GM19438 (cell line): Measurements from ENCODE around the gene MAPK11.
"Not testable (repeated sequence)": the region's sequence is repeated elsewhere in the genome, so short reads cannot be mapped to it uniquely, and the experiment has no call there.

ENCODE experiments used
- ATAC-seq: cut with Tn5 transposase; IDR thresholded peaks from one replicate; pipeline ENCODE4 v1.9.1; 2021; ENCODE audit warnings: low read depth; ENCODE audit not compliant: unreplicated experiment

Gene MAPK11

DNA sequence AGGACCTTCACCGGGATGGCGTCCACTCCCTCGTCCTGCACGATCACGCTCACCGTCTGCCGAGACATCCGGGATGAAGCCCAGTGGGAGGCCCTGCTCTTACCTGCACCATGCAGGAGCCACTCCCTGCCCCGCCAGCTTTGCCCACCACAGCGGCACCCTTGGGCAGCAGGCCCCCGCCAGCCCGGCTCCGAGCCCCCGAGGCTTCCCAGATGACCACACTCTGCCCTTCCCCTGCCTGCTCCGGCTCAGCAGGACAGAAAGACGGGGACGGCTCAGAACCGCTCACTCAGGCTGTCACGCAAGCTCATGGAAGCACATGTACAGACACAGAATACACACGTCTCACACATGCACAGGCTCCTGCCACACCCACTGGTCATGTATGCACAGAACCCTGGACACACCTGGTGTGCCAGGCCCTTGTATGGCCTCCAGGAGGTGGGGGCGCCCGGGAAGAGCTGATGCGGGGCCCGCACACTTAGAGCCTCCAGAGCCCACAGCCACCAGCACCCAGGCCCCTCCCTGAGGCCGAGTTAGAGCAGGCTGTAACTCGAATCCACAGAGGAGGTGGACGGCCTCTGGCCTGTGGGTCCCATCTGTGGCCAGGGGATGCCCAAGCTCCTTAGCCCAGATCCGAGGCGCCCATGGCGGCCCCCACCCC, 8.9 kb upstream of the MAPK11 start:
- no peak for ATAC-seq

DNA sequence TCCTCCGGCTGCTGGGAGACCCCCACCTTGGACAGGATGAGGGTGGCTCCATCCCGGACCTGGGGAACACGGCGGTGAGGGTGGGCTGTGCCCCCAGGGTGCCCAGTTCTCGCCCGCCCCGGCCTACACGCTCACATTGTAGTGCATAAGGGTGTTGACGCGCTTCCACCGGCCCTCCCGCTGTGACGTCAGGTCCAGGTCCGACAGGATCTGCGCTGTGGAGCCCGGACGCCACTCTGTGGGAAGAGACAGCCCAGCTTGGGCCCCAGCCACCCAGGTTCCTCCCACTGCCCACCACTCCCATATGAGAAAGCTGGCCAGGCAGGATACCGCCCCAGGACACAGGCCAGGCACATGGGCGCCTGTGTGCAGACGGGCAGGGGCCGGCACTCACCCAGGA, 8.3 kb upstream of the MAPK11 start:
- no peak for ATAC-seq

DNA sequence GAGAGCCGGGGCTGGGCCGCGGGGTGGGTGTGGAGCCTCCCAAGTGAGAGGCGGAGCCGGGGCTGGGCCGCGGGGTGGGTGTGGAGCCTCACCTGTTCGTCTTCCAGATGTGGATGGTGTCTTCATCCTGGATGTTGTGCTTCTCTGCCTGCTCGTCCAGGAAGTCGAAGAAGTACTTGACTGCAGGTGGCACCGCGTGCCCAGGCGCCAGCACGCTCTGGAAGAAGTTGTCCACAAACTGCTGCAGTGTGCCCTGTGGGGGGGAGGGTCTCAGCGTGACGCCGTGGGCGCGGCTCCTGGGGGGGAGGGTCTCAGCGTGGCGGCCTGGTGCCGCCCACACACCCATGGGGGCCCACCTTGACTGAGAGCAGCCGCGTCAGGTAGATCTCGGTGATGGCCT, 7.6 kb upstream of the MAPK11 start:
- no peak for ATAC-seq

- peak; percentile 72 for ATAC-seq
Observed at GRCh38 chr22:50276143-50276542, 6.0 kb upstream of the MAPK11 start.

GRCh38 chr22:50275181-50276055, 5.2 kb upstream of the MAPK11 start:
- no peak for ATAC-seq

GRCh38 chr22:50274771-50275170, 4.6 kb upstream of the MAPK11 start:
- ATAC-seq = no peak

- no peak for ATAC-seq
Observed at GRCh38 chr22:50274311-50274710, 4.1 kb upstream of the MAPK11 start.

DNA sequence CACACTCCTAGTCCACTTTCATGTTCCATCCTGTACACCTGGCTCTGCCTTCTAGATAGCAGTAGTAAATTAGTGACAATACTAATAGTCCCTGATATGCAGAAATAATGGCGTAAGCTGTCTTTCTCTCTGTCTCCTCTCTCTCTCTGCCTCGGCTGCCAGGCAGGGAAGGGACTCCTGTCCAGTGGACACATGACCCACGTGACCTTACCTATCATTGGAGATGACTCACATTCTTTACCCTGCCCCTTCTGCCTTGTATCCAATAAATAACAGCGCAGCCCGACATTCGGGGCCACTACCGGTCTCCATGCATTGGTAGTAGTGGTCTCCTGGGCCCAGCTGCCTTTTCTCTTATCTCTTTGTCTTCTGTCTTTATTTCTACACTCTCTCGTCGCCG, 3.6 kb upstream of the MAPK11 start:
- not testable (repeated sequence) for ATAC-seq

DNA sequence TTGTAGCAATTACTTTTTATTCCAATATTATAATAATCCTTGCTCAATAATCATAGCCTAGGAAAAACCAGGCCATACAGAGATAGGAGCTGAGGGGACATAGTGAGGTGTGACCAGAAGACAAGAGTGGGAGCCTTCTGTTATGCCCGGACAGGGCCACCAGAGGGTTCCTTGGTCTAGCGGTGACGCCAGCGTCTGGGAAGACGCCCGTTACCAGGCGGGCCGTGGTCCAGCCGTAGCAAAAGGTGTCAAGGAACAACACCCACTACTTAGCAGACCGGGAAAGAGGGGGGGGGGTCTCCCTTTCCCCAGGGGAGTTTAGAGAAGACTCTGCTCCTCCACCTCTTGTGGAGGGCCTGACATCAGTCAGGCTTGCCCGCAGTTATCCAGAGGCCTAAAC, 3.2 kb upstream of the MAPK11 start:
- not testable (repeated sequence) for ATAC-seq

DNA sequence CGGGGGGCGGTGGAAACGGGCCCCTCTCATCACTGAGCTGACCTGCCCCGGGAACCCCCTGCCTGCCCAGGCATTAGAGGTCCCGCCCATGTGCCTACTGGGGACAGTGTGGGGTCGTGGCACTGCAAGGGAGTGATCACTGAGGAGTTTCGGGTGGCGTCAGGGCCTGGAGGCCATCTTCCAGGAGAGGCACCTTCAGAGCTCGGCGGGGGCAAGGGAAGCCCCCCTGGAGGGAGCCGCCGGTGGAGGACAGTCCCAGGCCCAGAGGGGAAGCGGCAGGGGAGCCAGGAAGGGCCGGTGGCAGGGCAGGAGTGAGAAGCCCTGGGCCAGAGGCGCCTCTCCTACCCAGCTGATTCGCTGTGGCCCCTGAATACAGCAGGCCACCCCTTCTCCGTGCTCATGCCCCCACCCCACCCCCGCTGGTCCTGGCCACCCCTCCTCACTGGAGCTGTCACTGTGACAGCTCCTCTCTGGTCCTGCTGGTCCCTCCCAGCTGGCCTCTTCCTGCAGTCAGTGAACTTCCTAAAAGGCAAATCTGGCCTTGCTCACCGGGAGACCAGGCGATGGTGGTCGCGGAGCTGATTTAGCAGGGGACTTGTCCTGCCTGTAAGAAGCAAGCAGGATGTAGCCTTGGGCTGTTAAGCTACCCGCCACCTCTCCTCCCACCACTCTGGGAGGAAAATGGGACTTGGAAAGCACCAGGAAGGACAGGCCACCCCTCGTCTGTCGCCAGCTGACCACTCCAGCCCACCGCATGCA, 2.0 kb upstream of the MAPK11 start:
- ATAC-seq = no peak

DNA sequence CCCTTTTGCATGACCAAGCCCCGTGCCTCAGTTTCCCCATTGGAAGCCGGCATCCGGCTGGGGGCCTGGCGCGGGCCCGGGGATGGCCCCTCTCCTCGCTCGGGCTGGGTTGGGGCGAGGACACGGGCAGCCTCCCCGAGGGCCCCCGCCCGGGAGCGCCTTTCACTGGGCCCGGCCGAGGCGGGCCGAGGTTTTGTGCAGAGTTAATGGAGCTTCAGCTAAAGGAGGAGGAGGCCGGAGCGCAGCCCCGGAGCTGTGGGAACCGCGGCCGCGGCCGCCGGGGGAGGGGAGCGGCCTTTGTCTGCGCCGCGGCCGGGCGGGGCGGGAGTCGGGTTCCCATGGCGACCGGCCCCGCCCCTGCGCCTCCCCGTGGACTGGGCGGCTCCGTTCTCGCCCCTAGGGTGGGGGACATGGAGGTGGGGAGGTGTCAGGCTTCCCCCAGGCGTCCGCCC, 1.4 kb upstream of the MAPK11 start:
- no peak for ATAC-seq

DNA sequence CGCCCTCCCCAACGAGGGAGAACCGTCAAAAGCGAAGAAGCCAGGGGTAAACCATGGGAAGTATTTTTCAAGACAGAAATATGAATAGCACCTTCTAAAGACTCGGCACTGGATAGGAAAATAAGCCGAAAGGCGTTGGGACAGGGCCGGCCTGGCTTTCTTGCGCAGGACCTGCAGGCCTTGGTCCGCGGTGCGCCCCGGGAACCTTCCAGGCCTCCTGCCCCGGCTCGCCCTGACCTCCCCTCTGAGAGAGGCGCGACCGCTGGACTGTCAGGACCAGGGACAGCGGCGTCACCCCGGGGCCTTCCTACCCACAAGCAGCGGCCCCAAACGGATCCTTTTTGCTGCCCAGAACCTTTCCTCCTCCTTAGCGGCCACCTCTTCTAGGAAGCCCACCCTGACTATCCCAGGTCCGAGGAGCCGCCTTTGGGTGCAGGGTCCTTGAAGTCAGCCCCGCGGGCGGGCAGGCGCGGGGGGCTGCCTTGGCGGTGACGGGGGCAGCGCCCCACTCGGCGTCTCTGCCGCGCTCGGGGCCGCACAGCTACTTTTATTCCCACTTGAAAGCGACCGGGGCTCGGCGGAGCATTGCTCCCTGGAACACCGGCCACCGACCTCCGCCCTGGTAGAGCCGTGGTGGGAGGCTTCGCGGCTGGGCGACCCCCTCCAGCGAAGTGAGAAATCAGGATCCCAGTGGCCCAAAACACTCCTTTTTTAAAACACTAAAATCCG, 650 bp upstream of the MAPK11 start:
- ATAC-seq = no peak

DNA sequence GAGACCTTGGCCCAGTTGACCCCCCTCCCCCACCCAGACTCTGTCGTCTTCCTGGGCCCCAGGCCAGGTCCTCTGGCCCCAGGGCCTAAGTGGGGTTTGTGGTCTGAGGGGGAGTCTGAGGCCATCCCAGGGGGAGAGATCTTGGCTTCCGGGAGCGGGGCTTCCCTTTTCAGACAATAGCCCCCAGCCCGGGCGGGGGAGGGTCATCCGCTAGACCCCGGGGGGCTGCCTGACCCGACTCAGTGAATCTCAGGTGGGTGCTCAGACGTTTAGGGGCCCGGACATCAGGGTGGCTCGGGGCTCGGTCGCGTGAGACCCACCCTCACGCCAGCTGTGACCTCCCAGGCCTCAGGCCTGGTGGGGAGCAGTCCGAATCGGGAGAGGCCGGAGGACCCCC, 609 bp downstream of the MAPK11 start:
- no peak for ATAC-seq

DNA sequence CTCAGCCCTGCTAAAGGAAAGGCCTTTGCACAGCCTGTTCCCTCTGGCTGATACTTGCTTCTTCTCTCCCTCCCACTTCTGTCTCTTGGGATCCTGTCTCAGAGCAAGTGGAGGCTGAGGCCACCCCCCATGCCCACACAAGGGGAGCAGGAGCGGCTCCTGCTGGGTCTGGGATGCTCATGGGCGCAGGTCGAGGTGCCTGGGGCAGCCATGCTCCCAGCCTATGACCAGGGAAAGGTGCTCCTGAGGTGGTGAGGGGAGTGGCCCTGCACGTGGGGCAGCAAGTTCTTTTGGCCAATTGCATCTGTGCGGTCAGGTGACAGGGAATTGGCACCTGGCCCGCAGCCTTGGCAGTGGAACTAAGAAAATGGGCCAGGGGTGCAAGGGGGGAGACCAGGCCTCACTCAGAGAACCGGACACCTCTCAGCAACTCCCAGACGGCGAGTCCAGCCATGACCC, 1.5 kb downstream of the MAPK11 start:
- ATAC-seq = no peak

- ATAC-seq = no peak
Observed at GRCh38 chr22:50267591-50268390, 2.4 kb downstream of the MAPK11 start.

- no peak for ATAC-seq
Observed at GRCh38 chr22:50266994-50267393, 3.2 kb downstream of the MAPK11 start.

GRCh38 chr22:50264946-50265669, 5.1 kb downstream of the MAPK11 start:
- ATAC-seq = no peak

DNA sequence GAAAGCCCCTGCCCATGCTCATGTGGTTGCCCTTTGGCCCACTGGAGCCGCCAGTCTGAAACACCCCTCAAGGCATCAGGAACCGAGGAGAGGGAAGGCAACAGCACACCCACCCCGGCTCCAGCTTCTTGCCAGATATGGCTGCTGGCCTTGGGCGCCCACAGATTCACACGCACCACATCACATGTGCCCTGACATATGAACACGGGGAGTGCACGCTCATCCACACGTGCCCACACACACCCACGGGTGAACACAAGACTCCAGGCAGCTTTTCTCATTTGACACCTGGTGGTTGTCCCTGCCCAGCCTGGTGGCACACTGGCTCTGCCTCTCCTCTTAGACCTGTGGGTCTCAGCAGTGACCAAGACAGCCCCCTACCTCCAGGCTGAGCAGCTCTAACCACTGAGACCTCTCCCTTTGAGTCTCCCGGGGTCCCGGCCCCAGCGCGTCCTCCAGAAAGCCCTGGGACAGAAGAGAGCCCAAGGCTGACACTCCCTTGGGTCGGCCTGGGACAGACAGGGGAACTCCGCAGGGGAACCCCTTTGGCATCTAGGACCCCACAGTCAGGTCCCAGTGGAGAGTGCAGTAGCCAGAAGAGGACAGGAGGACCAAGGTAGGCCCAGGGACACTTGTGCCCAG, 6.0 kb downstream of the MAPK11 start:
- ATAC-seq = no peak
